ENCODE results near the gene RNF167. TPM values are rescaled to one million over a fixed set of nuclear protein-coding genes. Genes with fewer than 3 reads are reported as not detected.

The RNF167 gene
- total and polyA plus RNA-seq, 2 of the 13 experiments (the other 11 are each of a cell fraction or from before 2014, with no cell fraction given), result 44.1 to 45.4 TPM

DNA sequence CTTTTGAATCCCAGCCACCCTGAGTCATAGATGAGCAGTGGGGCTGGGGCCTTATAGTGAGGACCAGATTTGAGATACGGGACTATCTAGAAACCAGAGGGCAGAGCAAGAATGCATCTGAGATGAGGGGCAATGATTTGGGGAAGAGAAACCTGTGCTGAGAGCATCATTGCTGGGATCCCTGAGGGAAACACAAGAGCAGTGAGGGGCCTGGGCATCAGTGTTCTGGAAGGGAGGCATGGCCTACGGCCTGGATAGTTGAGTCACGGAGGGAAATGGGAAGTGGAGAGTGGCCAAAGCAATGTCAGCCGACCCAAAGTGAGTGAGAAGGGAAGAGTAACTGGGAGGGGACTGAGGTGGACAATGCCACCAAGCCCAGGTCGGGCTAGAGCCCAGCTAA, 42.2 kb downstream of the RNF167 start:
- Histone ChIP-seq H3K27ac (ENCODE audit: extremely low read length, insufficient read depth, low read length) (no peak overlapping the region), H3K36me3 (replicated peaks in 1 of 2; ENCODE audit: control insufficient read depth in 1 of 2, insufficient read depth in 2 of 2, low read length in 2 of 2) (peaks cover 4 to 19% of the 10 kb centered on the region in 2 experiments), H3K9me3 (ENCODE audit: low read length) (no peaks in the 10 kb centered on the region), H3K4me3 (replicated peaks in 1 of 3; ENCODE audit: insufficient read depth in 1 of 3, low read depth in 2 of 3, low read length in 3 of 3) (no peak overlapping the region), H2AFZ (ENCODE audit: low read length) (no peak overlapping the region), H3K9ac (ENCODE audit: insufficient read depth, low read depth, low read length) (no peak overlapping the region), H3K27me3 (ENCODE audit: control insufficient read depth in 1 of 2, insufficient read depth in 2 of 2, low read length in 2 of 2) (no peaks in the 10 kb centered on the region), H3K4me1 (ENCODE audit: insufficient read depth, low read length) (peaks cover 19% of the 10 kb centered on the region), H4K20me1 (ENCODE audit: insufficient read depth, low read length) (0 out of 2 replicates have a peak, but pooled peaks cover 4% of the 10 kb centered on the region), H3K79me2 (ENCODE audit: insufficient read depth, low read length) (no peaks in the 10 kb centered on the region), H3K4me2 (ENCODE audit: low read depth, low read length) (no peak overlapping the region)
- FAIRE-seq (no peak), ATAC-seq (no peak), DNase-seq (ENCODE audit: low spot score) (no peak)
- no TSS peak for BruUV-seq (replicated peaks)
- POLR2A ChIA-PET, result interaction anchor here (1.5 kb wide), 1 partner anchor 13 kb away, joined by 4 read pairs; no protein-coding TSS in a partner anchor
- CTCF ChIA-PET (ENCODE audit: low intra/inter-chr PET ratio, low total read pairs), result interaction anchor here (2.6 kb wide), 1 partner anchor 80 kb away, joined by 19 read pairs; no protein-coding TSS in a partner anchor
- in situ Hi-C loops (cut with HindIII; ENCODE audit: extremely low pct_ligation_motif_present, low pct_unique_long_range_greater_than_20kb) (no loop called here), intact Hi-C loops (cut with micrococcal nuclease; ENCODE audit: unreplicated experiment) (no loop called here)
- WGBS (ENCODE audit: low lambda C conversion rate), result 79% methylated on average over 5 of the region's 5 CpGs
- TF ChIP-seq KLF12 (CRISPR knock-in tag; IDR thresholded peaks at IDR 0.05; ENCODE audit: borderline replicate concordance), result no peak
- TF ChIP-seq MEF2D (CRISPR knock-in tag; IDR thresholded peaks at IDR 0.05), result no peak
- TF ChIP-seq ZNF235 (CRISPR knock-in tag; IDR thresholded peaks at IDR 0.05; ENCODE audit: borderline replicate concordance), result no peak
- TF ChIP-seq PAX8 (CRISPR knock-in tag; IDR thresholded peaks at IDR 0.05; ENCODE audit: borderline replicate concordance), result no peak
- no peak for TF ChIP-seq ZNF496 (CRISPR knock-in tag; IDR thresholded peaks at IDR 0.05; ENCODE audit: insufficient replicate concordance)
- no peak for TF ChIP-seq MXD4 (CRISPR knock-in tag; IDR thresholded peaks at IDR 0.05)
- TF ChIP-seq, protein P1, sequence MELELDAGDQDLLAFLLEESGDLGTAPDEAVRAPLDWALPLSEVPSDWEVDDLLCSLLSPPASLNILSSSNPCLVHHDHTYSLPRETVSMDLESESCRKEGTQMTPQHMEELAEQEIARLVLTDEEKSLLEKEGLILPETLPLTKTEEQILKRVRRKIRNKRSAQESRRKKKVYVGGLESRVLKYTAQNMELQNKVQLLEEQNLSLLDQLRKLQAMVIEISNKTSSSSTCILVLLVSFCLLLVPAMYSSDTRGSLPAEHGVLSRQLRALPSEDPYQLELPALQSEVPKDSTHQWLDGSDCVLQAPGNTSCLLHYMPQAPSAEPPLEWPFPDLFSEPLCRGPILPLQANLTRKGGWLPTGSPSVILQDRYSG (CRISPR knock-in tag; IDR thresholded peaks at IDR 0.05), result no peak
- no peak for TF ChIP-seq ZNF781 (CRISPR knock-in tag; IDR thresholded peaks at IDR 0.05; ENCODE audit: borderline replicate concordance, not compliant biosample characterization)

All from HepG2 (cell line).